ENCODE measurements around the gene VWA7.
"Not testable (repeated sequence)": the region's sequence is repeated elsewhere in the genome, so short reads cannot be mapped to it uniquely, and the experiment has no call there.

VWA7 gene

GRCh38 chr6:31776989-31777666, at the start of gene VWA7:
VWA7 (minus strand) TSS chr6:31777328; CDS start chr6:31776779, 549 bp downstream.
- H3K27ac ChIP-seq (ENCODE audit: low read length), result no peak within 1 kb of the TSS
- no peaks in the 10 kb centered on the region for H3K27me3 ChIP-seq (ENCODE audit: control insufficient read depth, insufficient read depth, low read length)
- no peaks in the 10 kb centered on the region for H3K4me1 ChIP-seq (ENCODE audit: control insufficient read depth, low read depth, low read length)
- no peak within 1 kb of the TSS for H3K9ac ChIP-seq (ENCODE audit: low read length)
- H3K36me3 ChIP-seq (ENCODE audit: control insufficient read depth, low read depth, low read length), result peaks cover 39% of the 10 kb centered on the region
- no peak within 1 kb of the TSS for H3K4me3 ChIP-seq (ENCODE audit: low read length)
- no peaks in the 10 kb centered on the region for H3K9me3 ChIP-seq (ENCODE audit: control insufficient read depth, low read depth, low read length)

GRCh38 chr6:31826793-31827285, 49.7 kb upstream of the VWA7 start:
- H3K27me3 ChIP-seq (ENCODE audit: control insufficient read depth, insufficient read depth, low read length), result no peaks in the 10 kb centered on the region
- H3K9ac ChIP-seq (ENCODE audit: low read length), result peak overlapping the region; percentile 61
- peak overlapping the region; percentile 74 for H3K27ac ChIP-seq (ENCODE audit: low read length)
- H3K4me3 ChIP-seq (ENCODE audit: low read length), result peak overlapping the region; percentile 60
- no peaks in the 10 kb centered on the region for H3K36me3 ChIP-seq (ENCODE audit: control insufficient read depth, low read depth, low read length)
- no peaks in the 10 kb centered on the region for H3K9me3 ChIP-seq (ENCODE audit: control insufficient read depth, low read depth, low read length)
- H3K4me1 ChIP-seq (ENCODE audit: control insufficient read depth, low read depth, low read length), result peaks cover 21% of the 10 kb centered on the region

GRCh38 chr6:31825553-31825952, 48.4 kb upstream of the VWA7 start:
- Histone ChIP-seq H3K27ac (ENCODE audit: low read length) (peak overlapping the region; percentile 25), H3K36me3 (ENCODE audit: control insufficient read depth, low read depth, low read length) (no peaks in the 10 kb centered on the region), H3K9ac (ENCODE audit: low read length) (peak overlapping the region; percentile 6), H3K4me3 (ENCODE audit: low read length) (no peak overlapping the region), H3K4me1 (ENCODE audit: control insufficient read depth, low read depth, low read length) (peaks cover 21% of the 10 kb centered on the region), H3K9me3 (ENCODE audit: control insufficient read depth, low read depth, low read length) (no peaks in the 10 kb centered on the region), H3K27me3 (ENCODE audit: control insufficient read depth, insufficient read depth, low read length) (no peaks in the 10 kb centered on the region)

- not testable (repeated sequence) for H3K27ac ChIP-seq (ENCODE audit: low read length); H3K36me3 ChIP-seq (ENCODE audit: control insufficient read depth, low read depth, low read length); H3K9ac ChIP-seq (ENCODE audit: low read length); H3K9me3 ChIP-seq (ENCODE audit: control insufficient read depth, low read depth, low read length); H3K4me3 ChIP-seq (ENCODE audit: low read length); H3K27me3 ChIP-seq (ENCODE audit: control insufficient read depth, insufficient read depth, low read length)
- H3K4me1 ChIP-seq (ENCODE audit: control insufficient read depth, low read depth, low read length), result peaks cover 21% of the 10 kb centered on the region
Measured at GRCh38 chr6:31823592-31824196, 46.6 kb upstream of the VWA7 start.

GRCh38 chr6:31822036-31822821, 45.1 kb upstream of the VWA7 start:
- Histone ChIP-seq H3K27ac (ENCODE audit: low read length) (peak overlapping the region; percentile 93), H3K4me1 (ENCODE audit: control insufficient read depth, low read depth, low read length) (peaks cover 25% of the 10 kb centered on the region), H3K27me3 (ENCODE audit: control insufficient read depth, insufficient read depth, low read length) (no peaks in the 10 kb centered on the region), H3K36me3 (ENCODE audit: control insufficient read depth, low read depth, low read length) (no peaks in the 10 kb centered on the region), H3K4me3 (ENCODE audit: low read length) (peak overlapping the region; percentile 93), H3K9me3 (ENCODE audit: control insufficient read depth, low read depth, low read length) (no peaks in the 10 kb centered on the region), H3K9ac (ENCODE audit: low read length) (peak overlapping the region; percentile 91)

- Histone ChIP-seq H3K36me3 (ENCODE audit: control insufficient read depth, low read depth, low read length) (no peaks in the 10 kb centered on the region), H3K4me1 (ENCODE audit: control insufficient read depth, low read depth, low read length) (peaks cover 22% of the 10 kb centered on the region)
Measured at GRCh38 chr6:31821301-31822035, 44.3 kb upstream of the VWA7 start.

GRCh38 chr6:31820399-31820798, 43.3 kb upstream of the VWA7 start:
- not testable (repeated sequence) for H3K9ac ChIP-seq (ENCODE audit: low read length); H3K27ac ChIP-seq (ENCODE audit: low read length); H3K27me3 ChIP-seq (ENCODE audit: control insufficient read depth, insufficient read depth, low read length); H3K9me3 ChIP-seq (ENCODE audit: control insufficient read depth, low read depth, low read length); H3K36me3 ChIP-seq (ENCODE audit: control insufficient read depth, low read depth, low read length); H3K4me3 ChIP-seq (ENCODE audit: low read length)
- peaks cover 14% of the 10 kb centered on the region for H3K4me1 ChIP-seq (ENCODE audit: control insufficient read depth, low read depth, low read length)

More at GRCh38 chr6:31821301-31822035, 44.3 kb upstream of the VWA7 start:
- Histone ChIP-seq H3K9me3 (ENCODE audit: control insufficient read depth, low read depth, low read length) (no peaks in the 10 kb centered on the region), H3K9ac (ENCODE audit: low read length) (peak overlapping the region; percentile 91), H3K27me3 (ENCODE audit: control insufficient read depth, insufficient read depth, low read length) (no peaks in the 10 kb centered on the region), H3K27ac (ENCODE audit: low read length) (peak overlapping the region; percentile 70), H3K4me3 (ENCODE audit: low read length) (peak overlapping the region; percentile 93)

GRCh38 chr6:31819871-31820299, 42.8 kb upstream of the VWA7 start:
- H3K9ac ChIP-seq (ENCODE audit: low read length), result no peak overlapping the region
- no peaks in the 10 kb centered on the region for H3K36me3 ChIP-seq (ENCODE audit: control insufficient read depth, low read depth, low read length)
- H3K27me3 ChIP-seq (ENCODE audit: control insufficient read depth, insufficient read depth, low read length), result no peaks in the 10 kb centered on the region
- H3K4me1 ChIP-seq (ENCODE audit: control insufficient read depth, low read depth, low read length), result peaks cover 10% of the 10 kb centered on the region
- no peaks in the 10 kb centered on the region for H3K9me3 ChIP-seq (ENCODE audit: control insufficient read depth, low read depth, low read length)
- H3K27ac ChIP-seq (ENCODE audit: low read length), result no peak overlapping the region
- H3K4me3 ChIP-seq (ENCODE audit: low read length), result no peak overlapping the region

- not testable (repeated sequence) for H3K9ac ChIP-seq (ENCODE audit: low read length)
- H3K4me1 ChIP-seq (ENCODE audit: control insufficient read depth, low read depth, low read length), result peaks cover 15% of the 10 kb centered on the region
Measured at GRCh38 chr6:31817929-31818511, 40.9 kb upstream of the VWA7 start.

GRCh38 chr6:31817133-31817928, 40.2 kb upstream of the VWA7 start:
- not testable (repeated sequence) for H3K36me3 ChIP-seq (ENCODE audit: control insufficient read depth, low read depth, low read length); H3K4me1 ChIP-seq (ENCODE audit: control insufficient read depth, low read depth, low read length); H3K9ac ChIP-seq (ENCODE audit: low read length); H3K9me3 ChIP-seq (ENCODE audit: control insufficient read depth, low read depth, low read length); H3K27me3 ChIP-seq (ENCODE audit: control insufficient read depth, insufficient read depth, low read length); H3K27ac ChIP-seq (ENCODE audit: low read length)
- peak overlapping the region; percentile 6 for H3K4me3 ChIP-seq (ENCODE audit: low read length)

More at GRCh38 chr6:31817929-31818511, 40.9 kb upstream of the VWA7 start:
- H3K9me3 ChIP-seq (ENCODE audit: control insufficient read depth, low read depth, low read length); H3K36me3 ChIP-seq (ENCODE audit: control insufficient read depth, low read depth, low read length); H3K27me3 ChIP-seq (ENCODE audit: control insufficient read depth, insufficient read depth, low read length); H3K27ac ChIP-seq (ENCODE audit: low read length): not testable (repeated sequence)
- peak overlapping the region; percentile 6 for H3K4me3 ChIP-seq (ENCODE audit: low read length)

Data from iPS-18a (cell line).